Right ventricle myocardium inferior (tissue), 1 donor: ENCODE data around the gene MAP2K7. TPM values are rescaled to one million over a fixed set of nuclear protein-coding genes. Genes with fewer than 3 reads are reported as not detected.

Experiments
- total RNA-seq: library from RNA; stranded (reverse); fragmentation: NEBNext Ultra II Directional; extraction: Animal tissue kit (Norgen Biotek cat#: 25700); gene quantifications from one replicate; pipeline ENCODE4 v1.2.1, GENCODE V29; 2021
- donor health status: DM: no; HTN: yes; CAD: no; lungs with severe emphysema.

Gene MAP2K7
- total RNA-seq, 1 donor from 2014 or later: 28.0 TPM

Other genes starting within 250 kb of the MAP2K7 start
- 1.2 TPM for gene RETN, start 234.8 kb upstream of the MAP2K7 start, total RNA-seq
- gene MCEMP1, start 226.8 kb upstream of the MAP2K7 start, total RNA-seq: 1.1 TPM
- 139 TPM for gene TRAPPC5, start 223.0 kb upstream of the MAP2K7 start, total RNA-seq
- gene FCER2, start 201.7 kb upstream of the MAP2K7 start, total RNA-seq: 0.30 TPM
- 2.2 TPM for gene CLEC4G, start 171.8 kb upstream of the MAP2K7 start, total RNA-seq
- 15.6 TPM for gene CD209, start 156.3 kb upstream of the MAP2K7 start, total RNA-seq
- gene CLEC4M, start 140.6 kb upstream of the MAP2K7 start, total RNA-seq: not detected
- 21.5 TPM for gene EVI5L, start 73.7 kb upstream of the MAP2K7 start, total RNA-seq
- not detected for gene PRR36, start 29.5 kb upstream of the MAP2K7 start, total RNA-seq
- gene LRRC8E, start 15.4 kb upstream of the MAP2K7 start, total RNA-seq: 2.5 TPM
- 7.2 TPM for gene TGFBR3L, start 11.0 kb downstream of the MAP2K7 start, total RNA-seq
- gene SNAPC2, start 16.5 kb downstream of the MAP2K7 start, total RNA-seq: 10.3 TPM
- 0.19 TPM for gene CTXN1, start 22.3 kb downstream of the MAP2K7 start, total RNA-seq
- 111 TPM for gene TIMM44, start 39.8 kb downstream of the MAP2K7 start, total RNA-seq
- gene ELAVL1, start 101.8 kb downstream of the MAP2K7 start, total RNA-seq: 55.1 TPM
- not detected for gene CCL25, start 148.9 kb downstream of the MAP2K7 start, total RNA-seq
- gene FBN3, start 245.7 kb downstream of the MAP2K7 start, total RNA-seq: not detected